Left lung (tissue), 10 donors: ENCODE measurements around the gene MLPH. TPM values are rescaled to one million over a fixed set of nuclear protein-coding genes. Genes with fewer than 3 reads are reported as not detected.

Experiments used
- ATAC-seq: fragments of 200-7000 bp; cut with Tn5 transposase; one replicate; pipeline ENCODE4 v1.9.1; 2020; ENCODE audit warnings: moderate library complexity
- DNase-seq, 4 donors: peaks; one replicate each; pipeline ENCODE4 v3.0.0-alpha.2; 2013 to 2020
- H3K27ac ChIP-seq, 2 donors: fragments of 200-600 bp; sonication (generic) in 1 of 2; one replicate each; pipeline versions ENCODE4 v1.5.0 to v1.8.0; 2020 to 2021
- H3K27me3 ChIP-seq, 2 donors: fragments of 200-600 bp; sonication (generic) in 1 of 2; one replicate each; pipeline versions ENCODE4 v1.5.0 to v1.8.0; 2020 to 2021
- H3K36me3 ChIP-seq, 2 donors: fragments of 200-600 bp; sonication (generic) in 1 of 2; one replicate each; pipeline versions ENCODE4 v1.5.0 to v1.8.0; 2020 to 2021
- H3K4me1 ChIP-seq, 2 donors: fragments of 200-600 bp; one replicate each; pipeline ENCODE4 v1.8.0; 2021
- H3K4me3 ChIP-seq, 2 donors: fragments of 200-600 bp; sonication (generic) in 1 of 2; one replicate each; pipeline versions ENCODE4 v1.5.0 to v1.8.0; 2020 to 2021; ENCODE audit warnings: mild to moderate bottlenecking in 1 of 2
- H3K9me3 ChIP-seq, 2 donors: fragments of 200-600 bp; sonication (generic) in 1 of 2; one replicate each; pipeline versions ENCODE4 v1.5.0 to v1.8.0; 2020 to 2021
- intact Hi-C, 2 donors: fragments of 100-400 bp; cut with DNase I; formaldehyde crosslinking; loops; one replicate each; pipeline versions ENCODE4 v1.11.2 to v1.14.2; 2022
- polyA plus RNA-seq, 6 donors: library from polyadenylated mRNA; unstranded; fragments of 120-200 nt; gene quantifications; one replicate each; pipeline ENCODE4 v1.2.1, GENCODE V29; 2013; ENCODE audit not compliant: insufficient read length in 6 of 6
- total RNA-seq, 2 donors: library from RNA; stranded (reverse); fragmentation: NEBNext Ultra II Directional; extraction: Animal tissue kit (Norgen Biotek cat#: 25700); gene quantifications; one replicate each; pipeline ENCODE4 v1.2.1, GENCODE V29; 2021
- TF ChIP-seq, protein P1 (sequence below), 2 donors: fragments of 200-600 bp; sonication (generic) in 1 of 2; IDR thresholded peaks; one replicate each; pipeline versions ENCODE4 v1.5.0 to v1.8.0; 2021; ENCODE audit warnings: antibody characterized with exemption in 2 of 2
- donor health status: DM: no; HTN: yes; CAD: no.
- donor health status: DM: no; HTN: no; CAD: no.

The MLPH gene
- total and polyA plus RNA-seq, 8 donors: 1.9 to 296 (median 3.2) TPM

GRCh38 chr2:237558961-237559641, 72.0 kb downstream of the MLPH start:
- Histone ChIP-seq H3K27ac (no peak overlapping the region), H3K4me3 (no peak overlapping the region), H3K27me3 (peaks cover 0 to 8% of the 10 kb centered on the region in 2 donors), H3K36me3 (peaks cover 0 to 18% of the 10 kb centered on the region in 2 donors), H3K9me3 (peaks cover 0 to 17% of the 10 kb centered on the region in 2 donors), H3K4me1 (no peaks in the 10 kb centered on the region)
- intact Hi-C loops: no loop called here
- DNase-seq: peak in 2 of 4 donors; percentile 36 to 51
- peak; percentile 55 for ATAC-seq
- TF ChIP-seq, protein P1, sequence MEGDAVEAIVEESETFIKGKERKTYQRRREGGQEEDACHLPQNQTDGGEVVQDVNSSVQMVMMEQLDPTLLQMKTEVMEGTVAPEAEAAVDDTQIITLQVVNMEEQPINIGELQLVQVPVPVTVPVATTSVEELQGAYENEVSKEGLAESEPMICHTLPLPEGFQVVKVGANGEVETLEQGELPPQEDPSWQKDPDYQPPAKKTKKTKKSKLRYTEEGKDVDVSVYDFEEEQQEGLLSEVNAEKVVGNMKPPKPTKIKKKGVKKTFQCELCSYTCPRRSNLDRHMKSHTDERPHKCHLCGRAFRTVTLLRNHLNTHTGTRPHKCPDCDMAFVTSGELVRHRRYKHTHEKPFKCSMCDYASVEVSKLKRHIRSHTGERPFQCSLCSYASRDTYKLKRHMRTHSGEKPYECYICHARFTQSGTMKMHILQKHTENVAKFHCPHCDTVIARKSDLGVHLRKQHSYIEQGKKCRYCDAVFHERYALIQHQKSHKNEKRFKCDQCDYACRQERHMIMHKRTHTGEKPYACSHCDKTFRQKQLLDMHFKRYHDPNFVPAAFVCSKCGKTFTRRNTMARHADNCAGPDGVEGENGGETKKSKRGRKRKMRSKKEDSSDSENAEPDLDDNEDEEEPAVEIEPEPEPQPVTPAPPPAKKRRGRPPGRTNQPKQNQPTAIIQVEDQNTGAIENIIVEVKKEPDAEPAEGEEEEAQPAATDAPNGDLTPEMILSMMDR (IDR thresholded peaks at IDR 0.05): no peak

GRCh38 chr2:237561221-237561620, 74.2 kb downstream of the MLPH start:
- intact Hi-C loops: no loop called here
- peaks cover 0 to 17% of the 10 kb centered on the region in 2 donors for H3K27me3 ChIP-seq
- no peak overlapping the region for H3K27ac ChIP-seq
- no peak overlapping the region for H3K4me3 ChIP-seq
- no peak for ATAC-seq
- H3K36me3 ChIP-seq: no peaks in the 10 kb centered on the region
- DNase-seq: peak in 1 of 4 donors; percentile 63
- TF ChIP-seq, protein P1 (IDR thresholded peaks at IDR 0.05): no peak
- H3K4me1 ChIP-seq: no peaks in the 10 kb centered on the region
- H3K9me3 ChIP-seq: peaks cover 0 to 3% of the 10 kb centered on the region in 2 donors

DNA sequence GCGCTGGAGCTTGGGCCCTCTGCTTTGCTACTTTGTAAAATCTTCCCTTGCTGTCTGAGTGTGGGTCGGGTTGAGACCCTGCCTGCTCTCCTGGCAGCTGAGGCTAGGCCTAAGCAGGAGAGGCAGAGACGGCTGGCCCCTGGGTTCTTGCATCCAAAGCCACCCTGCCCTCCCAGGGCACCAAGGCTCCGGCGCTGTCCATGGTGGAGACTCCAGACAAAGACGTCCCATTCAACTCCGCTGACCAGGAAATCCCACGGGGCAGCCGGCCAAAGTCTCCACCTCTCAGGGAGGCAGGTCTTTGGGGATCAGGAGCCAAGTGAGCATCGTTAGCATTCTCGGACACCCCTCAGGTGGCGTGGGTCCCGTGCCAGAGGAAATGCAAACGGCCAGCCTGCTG, 76.8 kb downstream of the MLPH start:
- intact Hi-C loops: no loop called here
- peak in 2 of 4 donors; percentile 36 to 80 for DNase-seq
- Histone ChIP-seq H3K27ac (no peak overlapping the region), H3K36me3 (no peaks in the 10 kb centered on the region), H3K9me3 (no peaks in the 10 kb centered on the region), H3K27me3 (peaks cover 0 to 17% of the 10 kb centered on the region in 2 donors), H3K4me1 (no peaks in the 10 kb centered on the region), H3K4me3 (no peak overlapping the region)
- TF ChIP-seq, protein P1 (IDR thresholded peaks at IDR 0.05): no peak
- ATAC-seq: peak; percentile 48

GRCh38 chr2:237564526-237565131, 77.6 kb downstream of the MLPH start:
- Histone ChIP-seq H3K27ac (no peak overlapping the region), H3K4me3 (no peak overlapping the region), H3K4me1 (no peaks in the 10 kb centered on the region), H3K27me3 (peaks cover 0 to 17% of the 10 kb centered on the region in 2 donors), H3K9me3 (no peaks in the 10 kb centered on the region), H3K36me3 (no peaks in the 10 kb centered on the region)
- no peak for ATAC-seq
- intact Hi-C loops: no loop called here
- no peak for DNase-seq
- TF ChIP-seq, protein P1 (IDR thresholded peaks at IDR 0.05): no peak

GRCh38 chr2:237565974-237566373, 78.9 kb downstream of the MLPH start:
- H3K36me3 ChIP-seq: no peaks in the 10 kb centered on the region
- ATAC-seq (no peak), DNase-seq (no peak)
- H3K4me3 ChIP-seq: no peak overlapping the region
- no peaks in the 10 kb centered on the region for H3K4me1 ChIP-seq
- no peaks in the 10 kb centered on the region for H3K9me3 ChIP-seq
- TF ChIP-seq, protein P1 (IDR thresholded peaks at IDR 0.05): no peak
- intact Hi-C loops: no loop called here
- peaks cover 0 to 17% of the 10 kb centered on the region in 2 donors for H3K27me3 ChIP-seq
- no peak overlapping the region for H3K27ac ChIP-seq
